Tibial nerve (tissue), 3 donors: ENCODE results near the gene PRSS38.

ENCODE experiments used
- CTCF ChIP-seq, 5 experiments: fragments of 200-600 bp in 3 of 5; fragments of 450-650 bp in 2 of 5; sonication (generic) in 3 of 5; IDR thresholded peaks; one replicate each; pipeline ENCODE4 v1.5.1; 2016 to 2019; ENCODE audit warnings: antibody characterized with exemption in 5 of 5, mild to moderate bottlenecking in 3 of 5, moderate library complexity in 2 of 5
- POLR2A ChIP-seq, 2 donors: fragments of 450-650 bp; IDR thresholded peaks; one replicate each; pipeline ENCODE4 v1.6.1; 2017; ENCODE audit warnings: antibody characterized with exemption in 2 of 2, mild to moderate bottlenecking in 2 of 2, moderate library complexity in 2 of 2

DNA sequence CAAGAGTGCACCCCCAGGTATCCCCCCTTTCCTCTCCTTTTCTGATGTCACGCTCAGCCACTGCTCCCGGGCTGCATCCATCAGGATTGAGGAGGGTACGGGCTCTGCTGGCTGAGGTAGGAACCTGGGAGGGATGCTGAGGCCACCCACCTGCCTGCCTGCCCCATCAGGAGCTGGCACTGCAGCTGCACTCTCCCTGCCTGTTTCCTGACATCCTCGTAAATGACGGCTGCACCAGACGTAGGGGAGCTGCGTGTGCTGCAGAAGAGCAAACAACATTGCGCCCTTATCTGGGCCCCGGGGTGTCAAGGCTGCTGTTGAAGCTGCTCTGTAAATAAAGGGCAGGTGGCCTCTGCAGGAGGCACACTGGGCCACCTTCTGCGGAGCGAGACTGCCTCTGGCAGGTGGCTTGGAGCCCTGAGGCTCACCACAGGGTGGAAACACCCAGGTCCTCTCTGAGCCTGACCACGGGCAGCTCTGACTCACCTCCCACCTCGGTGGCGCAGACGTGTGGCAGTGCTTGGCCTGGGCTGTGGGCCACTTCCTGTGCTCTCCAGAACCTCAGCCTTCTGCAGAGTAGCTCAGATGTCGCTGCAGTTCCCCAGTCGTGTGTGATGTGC lies 49.4 kb upstream of the PRSS38 start:
- no peak for TF ChIP-seq POLR2A (IDR thresholded peaks at IDR 0.05)
- no peak for TF ChIP-seq CTCF (IDR thresholded peaks at IDR 0.05)
